Activated CD8-positive, alpha-beta T cell treated with anti-CD3 and anti-CD28 coated beads, Interleukin-2, amount 10 ng/mL, durations not matched to agents 7 days and 5 days (primary cell): Measurements from ENCODE around the gene TTF2. TPM values are rescaled to one million over a fixed set of nuclear protein-coding genes. Genes with fewer than 3 reads are reported as not detected.
"Not testable (repeated sequence)": the region's sequence is repeated elsewhere in the genome, so short reads cannot be mapped to it uniquely, and the experiment has no call there.

Experiments
- ATAC-seq: fragments of 150-1000 bp; cut with Tn5 transposase; one replicate; pipeline ENCODE4 v1.10.0; 2021; ENCODE audit warnings: moderate library complexity
- CTCF ChIA-PET: fragments of 350-600 bp; sonication (Branson Sonifier 250); formaldehyde crosslinking; loops from one replicate; lab custom pipeline; 2021; ENCODE audit warnings: antibody characterized with exemption; lab: Charles Lee
- POLR2A ChIA-PET: fragments of 350-600 bp; sonication (Branson Sonifier 250); formaldehyde crosslinking; loops from one replicate; lab custom pipeline; 2021; ENCODE audit warnings: antibody characterized with exemption; lab: Charles Lee
- DNase-seq: peaks from one replicate; pipeline ENCODE4 v3.0.0-alpha.2; 2020
- H3K27ac Mint-ChIP-seq: one replicate; pipeline ENCODE4 v1.8.0; 2021; ENCODE audit warnings: mild to moderate bottlenecking, mixed read lengths
- H3K27me3 Mint-ChIP-seq: one replicate; pipeline ENCODE4 v1.8.0; 2021; ENCODE audit warnings: low read depth, mixed read lengths
- H3K36me3 Mint-ChIP-seq: one replicate; pipeline ENCODE4 v1.8.0; 2021; ENCODE audit warnings: low read depth, mixed read lengths
- H3K4me1 Mint-ChIP-seq: one replicate; pipeline ENCODE4 v1.8.0; 2021; ENCODE audit warnings: low read depth, mixed read lengths
- H3K4me3 Mint-ChIP-seq: one replicate; pipeline ENCODE4 v1.8.0; 2021; ENCODE audit warnings: mild to moderate bottlenecking, mixed read lengths
- H3K9me3 Mint-ChIP-seq: one replicate; pipeline ENCODE4 v1.8.0; 2022; ENCODE audit warnings: mixed read lengths; ENCODE audit not compliant: insufficient read depth
- total RNA-seq, 2 experiments: library from RNA; stranded (reverse); gene quantifications; one replicate each; pipeline ENCODE4 v1.2.3, GENCODE V29; 2021

TTF2 gene
- total RNA-seq, 2 experiments from 2014 or later: 121 to 135 TPM

- DNase-seq (no peak), ATAC-seq (no peak)
- H3K4me3 Mint-ChIP-seq: no peak overlapping the region
- no peaks in the 10 kb centered on the region for H3K9me3 Mint-ChIP-seq
- peaks cover 14% of the 10 kb centered on the region for H3K27me3 Mint-ChIP-seq
- H3K36me3 Mint-ChIP-seq: no peaks in the 10 kb centered on the region
- ChIA-PET CTCF (interaction anchor here (1.8 kb wide), 1 partner anchor 10 kb away, joined by 4 read pairs; no protein-coding TSS in a partner anchor), POLR2A (no interaction called here)
- H3K4me1 Mint-ChIP-seq: no peaks in the 10 kb centered on the region
- H3K27ac Mint-ChIP-seq: no peak overlapping the region
Measured at GRCh38 chr1:117138561-117138960, 78.4 kb downstream of the TTF2 start.

- DNase-seq (no peak), ATAC-seq (no peak)
- Mint-ChIP-seq H3K9me3 (no peaks in the 10 kb centered on the region), H3K36me3 (no peaks in the 10 kb centered on the region), H3K27ac (no peak overlapping the region), H3K27me3 (peaks cover 15% of the 10 kb centered on the region), H3K4me3 (no peak overlapping the region), H3K4me1 (no peaks in the 10 kb centered on the region)
- CTCF ChIA-PET: interaction anchor here (1.3 kb wide), 1 partner anchor 13 kb away, joined by 7 read pairs; no protein-coding TSS in a partner anchor
- POLR2A ChIA-PET: no interaction called here
Measured at GRCh38 chr1:117142200-117142599, 82.1 kb downstream of the TTF2 start.

GRCh38 chr1:117143172-117143571 is 83.0 kb downstream of the TTF2 start:
- DNase-seq (no peak), ATAC-seq (no peak)
- Mint-ChIP-seq H3K27me3 (peaks cover 15% of the 10 kb centered on the region), H3K9me3 (no peaks in the 10 kb centered on the region), H3K4me1 (no peaks in the 10 kb centered on the region), H3K4me3 (no peak overlapping the region), H3K27ac (no peak overlapping the region), H3K36me3 (no peaks in the 10 kb centered on the region)
- ChIA-PET CTCF (no interaction called here), POLR2A (no interaction called here)

GRCh38 chr1:117143871-117144270 is 83.7 kb downstream of the TTF2 start:
- CTCF ChIA-PET: no interaction called here
- no peak for ATAC-seq
- POLR2A ChIA-PET: no interaction called here
- DNase-seq: no peak
- H3K4me1 Mint-ChIP-seq: no peaks in the 10 kb centered on the region
- H3K36me3 Mint-ChIP-seq: no peaks in the 10 kb centered on the region
- H3K4me3 Mint-ChIP-seq: no peak overlapping the region
- H3K27me3 Mint-ChIP-seq: peaks cover 12% of the 10 kb centered on the region
- no peak overlapping the region for H3K27ac Mint-ChIP-seq
- H3K9me3 Mint-ChIP-seq: no peaks in the 10 kb centered on the region

GRCh38 chr1:117146072-117146471 is 85.9 kb downstream of the TTF2 start:
- H3K27ac Mint-ChIP-seq: no peak overlapping the region
- POLR2A ChIA-PET: interaction anchor here (1.2 kb wide), 1 partner anchor 26 kb away, joined by 3 read pairs; no protein-coding TSS in a partner anchor
- ATAC-seq: no peak
- no peaks in the 10 kb centered on the region for H3K4me1 Mint-ChIP-seq
- H3K27me3 Mint-ChIP-seq: peaks cover 10% of the 10 kb centered on the region
- no peaks in the 10 kb centered on the region for H3K9me3 Mint-ChIP-seq
- H3K36me3 Mint-ChIP-seq: no peaks in the 10 kb centered on the region
- CTCF ChIA-PET: no interaction called here
- no peak overlapping the region for H3K4me3 Mint-ChIP-seq
- no peak for DNase-seq

GRCh38 chr1:117146575-117147340 is 86.6 kb downstream of the TTF2 start:
- no peak overlapping the region for H3K27ac Mint-ChIP-seq
- DNase-seq: no peak
- H3K27me3 Mint-ChIP-seq: peaks cover 10% of the 10 kb centered on the region
- no peaks in the 10 kb centered on the region for H3K36me3 Mint-ChIP-seq
- POLR2A ChIA-PET: interaction anchor here (1.2 kb wide), 1 partner anchor 27 kb away, joined by 3 read pairs; no protein-coding TSS in a partner anchor
- peaks cover 5% of the 10 kb centered on the region for H3K9me3 Mint-ChIP-seq
- H3K4me3 Mint-ChIP-seq: no peak overlapping the region
- no peaks in the 10 kb centered on the region for H3K4me1 Mint-ChIP-seq
- CTCF ChIA-PET: no interaction called here
- no peak for ATAC-seq

GRCh38 chr1:117147341-117147831 is 87.3 kb downstream of the TTF2 start:
- ChIA-PET POLR2A (interaction anchor here (1.2 kb wide), 1 partner anchor 27 kb away, joined by 3 read pairs; no protein-coding TSS in a partner anchor), CTCF (no interaction called here)
- Mint-ChIP-seq H3K27me3 (peaks cover 10% of the 10 kb centered on the region), H3K36me3 (no peaks in the 10 kb centered on the region), H3K4me3 (no peak overlapping the region), H3K9me3 (peaks cover 6% of the 10 kb centered on the region), H3K27ac (no peak overlapping the region), H3K4me1 (no peaks in the 10 kb centered on the region)
- no peak for DNase-seq
- ATAC-seq: no peak

GRCh38 chr1:117147856-117148588 is 87.9 kb downstream of the TTF2 start:
- Mint-ChIP-seq H3K9me3 (peaks cover 6% of the 10 kb centered on the region), H3K36me3 (no peaks in the 10 kb centered on the region), H3K4me1 (no peaks in the 10 kb centered on the region), H3K27me3 (peaks cover 10% of the 10 kb centered on the region), H3K27ac (no peak overlapping the region), H3K4me3 (no peak overlapping the region)
- ChIA-PET CTCF (no interaction called here), POLR2A (no interaction called here)
- no peak for ATAC-seq
- no peak for DNase-seq

GRCh38 chr1:117150316-117150715 is 90.2 kb downstream of the TTF2 start:
- H3K27ac Mint-ChIP-seq: no peak overlapping the region
- POLR2A ChIA-PET: no interaction called here
- no peaks in the 10 kb centered on the region for H3K36me3 Mint-ChIP-seq
- H3K27me3 Mint-ChIP-seq: peaks cover 10% of the 10 kb centered on the region
- CTCF ChIA-PET: no interaction called here
- ATAC-seq: no peak
- no peak overlapping the region for H3K4me3 Mint-ChIP-seq
- no peaks in the 10 kb centered on the region for H3K4me1 Mint-ChIP-seq
- DNase-seq: no peak
- H3K9me3 Mint-ChIP-seq: peaks cover 6% of the 10 kb centered on the region

GRCh38 chr1:117151305-117151704 is 91.2 kb downstream of the TTF2 start:
- DNase-seq, H3K9me3 Mint-ChIP-seq, H3K4me3 Mint-ChIP-seq, H3K27me3 Mint-ChIP-seq, H3K27ac Mint-ChIP-seq, POLR2A ChIA-PET, H3K36me3 Mint-ChIP-seq, CTCF ChIA-PET, ATAC-seq, H3K4me1 Mint-ChIP-seq: not testable (repeated sequence)
